Ishikawa (cell line): ENCODE measurements around the gene PPFIA4.

Source experiments
- CEBPB ChIP-seq: IDR thresholded peaks from 2 replicates; pipeline ENCODE4 v1.6.1; 2012
- CREB1 ChIP-seq: IDR thresholded peaks from 2 replicates; pipeline ENCODE4 v1.6.1; 2012; ENCODE audit warnings: low read depth
- EGR1 ChIP-seq: IDR thresholded peaks from 2 replicates; pipeline ENCODE4 v1.6.1; 2012
- EP300 ChIP-seq: IDR thresholded peaks from 2 replicates; pipeline ENCODE4 v1.6.1; 2012; ENCODE audit warnings: borderline replicate concordance
- FOXM1 ChIP-seq: IDR thresholded peaks from 2 replicates; pipeline ENCODE4 v1.6.1; 2012; ENCODE audit warnings: low read depth, borderline replicate concordance
- MAX ChIP-seq: IDR thresholded peaks from 2 replicates; pipeline ENCODE4 v1.6.1; 2012
- NFIC ChIP-seq: IDR thresholded peaks from 2 replicates; pipeline ENCODE4 v1.6.1; 2012
- RAD21 ChIP-seq: IDR thresholded peaks from 2 replicates; pipeline ENCODE4 v1.6.1; 2012; ENCODE audit warnings: low read depth
- REST ChIP-seq: IDR thresholded peaks from 2 replicates; pipeline ENCODE4 v1.6.1; 2012; ENCODE audit warnings: low read depth, mild to moderate bottlenecking
- TAF1 ChIP-seq: IDR thresholded peaks from 2 replicates; pipeline ENCODE4 v1.6.1; 2012; ENCODE audit warnings: low read depth, mild to moderate bottlenecking
- TCF12 ChIP-seq: IDR thresholded peaks from 2 replicates; pipeline ENCODE4 v1.6.1; 2012; ENCODE audit warnings: low read depth
- TEAD4 ChIP-seq: IDR thresholded peaks from 2 replicates; pipeline ENCODE4 v1.6.1; 2012
- USF1 ChIP-seq: IDR thresholded peaks from 2 replicates; pipeline ENCODE4 v1.6.1; 2012
- YY1 ChIP-seq: IDR thresholded peaks from 2 replicates; pipeline ENCODE4 v1.6.1; 2012; ENCODE audit warnings: low read depth
- ZBTB7A ChIP-seq: IDR thresholded peaks from 2 replicates; pipeline ENCODE4 v1.6.1; 2012; ENCODE audit warnings: low read depth

The PPFIA4 gene

GRCh38 chr1:202998836-202999750 lies 27.2 kb upstream of the PPFIA4 start:
- TF ChIP-seq RAD21 = peak; percentile 88
- no peak for TF ChIP-seq MAX

GRCh38 chr1:203000217-203000944 lies 25.9 kb upstream of the PPFIA4 start:
- no peak for TF ChIP-seq ZBTB7A
- TF ChIP-seq FOXM1 = no peak
- no peak for TF ChIP-seq TAF1
- no peak for TF ChIP-seq CREB1
- no peak for TF ChIP-seq TCF12
- no peak for TF ChIP-seq USF1
- TF ChIP-seq CEBPB = no peak
- TF ChIP-seq EGR1 = no peak
- no peak for TF ChIP-seq REST
- TF ChIP-seq EP300 = no peak
- no peak for TF ChIP-seq YY1

GRCh38 chr1:203001986-203002385 lies 24.3 kb upstream of the PPFIA4 start:
- TF ChIP-seq ZBTB7A (no peak), USF1 (no peak), EGR1 (no peak), CREB1 (no peak), TEAD4 (no peak), TAF1 (no peak), REST (no peak)

- TF ChIP-seq TAF1 = no peak
- no peak for TF ChIP-seq TEAD4
- TF ChIP-seq TCF12 = no peak
- TF ChIP-seq EGR1 = no peak
- TF ChIP-seq YY1 = no peak
- TF ChIP-seq USF1 = no peak
- TF ChIP-seq ZBTB7A = no peak
- TF ChIP-seq FOXM1 = no peak
- no peak for TF ChIP-seq REST
- no peak for TF ChIP-seq RAD21
- no peak for TF ChIP-seq MAX
- no peak for TF ChIP-seq EP300
- no peak for TF ChIP-seq CEBPB
- TF ChIP-seq CREB1 = no peak
- TF ChIP-seq NFIC = no peak
These were observed 23.3 kb upstream of the PPFIA4 start for GRCh38 chr1:203002951-203003350.
